ENCODE measurements around the gene CFAP119. TPM values are rescaled to one million over a fixed set of nuclear protein-coding genes. Genes with fewer than 3 reads are reported as not detected.

CFAP119 gene
- polyA plus RNA-seq, 1 donor (not counting 4 experiments of a cell fraction or from before 2014, with no cell fraction given) = 3.0 TPM

DNA sequence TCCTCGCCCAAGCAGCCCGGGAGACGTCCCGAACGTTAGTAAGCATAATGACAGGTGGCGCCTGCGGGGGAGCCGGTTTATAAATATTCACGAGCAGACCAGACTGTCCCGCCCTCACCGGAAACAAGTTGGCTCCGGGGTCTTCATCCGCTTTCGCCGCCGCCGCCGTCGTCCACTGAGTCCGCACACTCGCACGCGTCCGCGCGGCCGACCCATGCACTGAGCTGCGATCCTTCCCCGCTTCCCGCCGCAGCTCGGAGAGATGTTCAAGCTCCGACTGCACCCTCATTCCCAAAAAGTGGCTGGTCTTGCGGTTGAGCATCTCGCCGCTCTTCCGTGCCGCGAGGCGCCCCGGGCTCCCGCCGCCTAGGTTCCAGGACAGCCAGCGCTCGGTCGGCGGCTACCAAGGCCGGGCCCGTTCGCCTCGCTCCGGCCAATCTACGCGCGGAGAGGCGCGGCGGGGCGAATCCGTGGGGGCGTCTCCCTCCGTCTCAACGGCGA is 385 bp downstream of the CFAP119 start:
- Histone ChIP-seq H3K9ac (ENCODE audit: control insufficient read depth, extremely low read depth, insufficient read depth, low read length) (peak overlapping the region; percentile 84), H3K27ac (ENCODE audit: control insufficient read depth, insufficient read depth, low read length) (peak overlapping the region; percentile 73), H3K9me1 (ENCODE audit: control insufficient read depth, extremely low read depth, insufficient read depth, low read length) (no peaks in the 10 kb centered on the region), H3K79me2 (ENCODE audit: control insufficient read depth, insufficient read depth, low read length) (peaks cover 25% of the 10 kb centered on the region), H3K9me3 (ENCODE audit: control insufficient read depth, low read depth, low read length) (no peaks in the 10 kb centered on the region), H2AFZ (ENCODE audit: control insufficient read depth, low read length) (peak overlapping the region; percentile 70), H3K27me3 (ENCODE audit: control insufficient read depth, extremely low read depth, insufficient read depth, low read length) (no peaks in the 10 kb centered on the region), H3K4me2 (ENCODE audit: control insufficient read depth, extremely low read depth, insufficient read depth, low read depth, low read length) (peak overlapping the region; percentile 72), H3K4me3 (ENCODE audit: control insufficient read depth in 2 of 3, extremely low read depth in 1 of 3, insufficient read depth in 2 of 3, low read depth in 1 of 3, low read length in 3 of 3) (peak overlapping the region; percentile 75 to 89 (median 75)), H4K20me1 (ENCODE audit: control insufficient read depth, extremely low read depth, insufficient read depth, low read length) (no peaks in the 10 kb centered on the region), H3K4me1 (ENCODE audit: control insufficient read depth, extremely low read depth, insufficient read depth, low read length) (peaks cover 17% of the 10 kb centered on the region), H3K36me3 (ENCODE audit: control insufficient read depth in 2 of 2, extremely low read depth in 1 of 2, insufficient read depth in 2 of 2, low read length in 2 of 2) (peaks cover 31 to 33% of the 10 kb centered on the region in 2 experiments)
- FAIRE-seq (no peak), DNase-seq (ENCODE audit: low read depth, low spot score) (no peak)
- TF ChIP-seq EZH2 (IDR thresholded peaks at IDR 0.05; ENCODE audit: low read length) = no peak
- TF ChIP-seq, protein P1, sequence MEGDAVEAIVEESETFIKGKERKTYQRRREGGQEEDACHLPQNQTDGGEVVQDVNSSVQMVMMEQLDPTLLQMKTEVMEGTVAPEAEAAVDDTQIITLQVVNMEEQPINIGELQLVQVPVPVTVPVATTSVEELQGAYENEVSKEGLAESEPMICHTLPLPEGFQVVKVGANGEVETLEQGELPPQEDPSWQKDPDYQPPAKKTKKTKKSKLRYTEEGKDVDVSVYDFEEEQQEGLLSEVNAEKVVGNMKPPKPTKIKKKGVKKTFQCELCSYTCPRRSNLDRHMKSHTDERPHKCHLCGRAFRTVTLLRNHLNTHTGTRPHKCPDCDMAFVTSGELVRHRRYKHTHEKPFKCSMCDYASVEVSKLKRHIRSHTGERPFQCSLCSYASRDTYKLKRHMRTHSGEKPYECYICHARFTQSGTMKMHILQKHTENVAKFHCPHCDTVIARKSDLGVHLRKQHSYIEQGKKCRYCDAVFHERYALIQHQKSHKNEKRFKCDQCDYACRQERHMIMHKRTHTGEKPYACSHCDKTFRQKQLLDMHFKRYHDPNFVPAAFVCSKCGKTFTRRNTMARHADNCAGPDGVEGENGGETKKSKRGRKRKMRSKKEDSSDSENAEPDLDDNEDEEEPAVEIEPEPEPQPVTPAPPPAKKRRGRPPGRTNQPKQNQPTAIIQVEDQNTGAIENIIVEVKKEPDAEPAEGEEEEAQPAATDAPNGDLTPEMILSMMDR (optimal IDR thresholded peaks at IDR 0.05 in 1 of 3, IDR thresholded peaks at IDR 0.05 in 1 of 3, conservative IDR thresholded peaks at IDR 0.05 in 1 of 3; ENCODE audit: extremely low read depth in 1 of 3, insufficient read depth in 2 of 3, low read length in 3 of 3) = no peak
- dilution Hi-C loops (cut with MboI; ENCODE audit: extremely low pct_ligation_motif_present, low sequenced_read_pairs) = no loop called here

DNA sequence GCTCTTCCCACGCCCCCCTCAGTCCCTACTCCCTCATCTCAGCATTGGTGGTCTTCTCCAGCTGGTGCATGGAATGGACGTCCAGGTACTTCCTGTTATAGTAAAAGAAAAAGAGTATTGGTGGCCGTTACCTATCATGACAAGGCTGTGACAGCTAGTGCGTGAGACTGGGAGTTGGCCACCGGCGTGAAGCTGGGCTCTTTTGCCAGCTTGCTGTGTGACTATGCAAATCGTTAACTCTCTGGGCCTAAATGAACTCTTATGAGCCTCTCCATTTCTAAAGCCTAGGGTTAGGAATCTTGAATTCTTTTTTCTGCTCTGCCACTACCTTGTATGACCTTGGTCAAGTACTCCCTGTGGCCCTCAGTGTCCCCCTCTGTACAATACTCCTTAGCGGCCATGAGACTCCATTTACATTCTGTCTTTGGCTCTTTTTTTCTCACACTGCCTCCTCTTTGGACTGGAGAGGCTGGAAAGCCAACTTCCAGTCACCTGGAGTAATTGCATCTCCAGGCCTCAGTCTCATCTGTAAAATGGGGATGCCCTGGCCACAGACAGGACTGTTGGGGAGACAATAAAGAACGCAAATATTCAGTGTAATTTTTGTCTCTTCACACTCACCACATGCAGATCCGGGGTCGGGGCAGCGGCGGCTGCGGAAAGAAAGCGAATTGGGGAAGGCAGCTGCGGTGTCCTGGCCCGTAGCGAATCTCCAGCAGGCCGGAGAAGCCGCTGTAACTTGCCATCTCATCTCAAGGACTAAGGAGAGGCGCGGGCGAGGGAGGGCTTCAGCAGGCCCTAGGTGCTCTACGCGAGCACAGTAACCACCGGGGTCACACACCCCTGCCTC is 1.1 kb downstream of the CFAP119 start:
- Histone ChIP-seq H4K20me1 (ENCODE audit: control insufficient read depth, extremely low read depth, insufficient read depth, low read length) (no peaks in the 10 kb centered on the region), H3K4me3 (ENCODE audit: control insufficient read depth in 2 of 3, extremely low read depth in 1 of 3, insufficient read depth in 2 of 3, low read depth in 1 of 3, low read length in 3 of 3) (peak overlapping the region; percentile 75 to 89 (median 75)), H3K27ac (ENCODE audit: control insufficient read depth, insufficient read depth, low read length) (no peak overlapping the region), H3K9ac (ENCODE audit: control insufficient read depth, extremely low read depth, insufficient read depth, low read length) (peak overlapping the region; percentile 84), H3K79me2 (ENCODE audit: control insufficient read depth, insufficient read depth, low read length) (peaks cover 25% of the 10 kb centered on the region), H3K9me1 (ENCODE audit: control insufficient read depth, extremely low read depth, insufficient read depth, low read length) (no peaks in the 10 kb centered on the region), H3K36me3 (ENCODE audit: control insufficient read depth in 2 of 2, extremely low read depth in 1 of 2, insufficient read depth in 2 of 2, low read length in 2 of 2) (peaks cover 28 to 29% of the 10 kb centered on the region in 2 experiments), H3K4me2 (ENCODE audit: control insufficient read depth, extremely low read depth, insufficient read depth, low read depth, low read length) (peak overlapping the region; percentile 72), H3K9me3 (ENCODE audit: control insufficient read depth, low read depth, low read length) (no peaks in the 10 kb centered on the region), H3K27me3 (ENCODE audit: control insufficient read depth, extremely low read depth, insufficient read depth, low read length) (no peaks in the 10 kb centered on the region), H3K4me1 (ENCODE audit: control insufficient read depth, extremely low read depth, insufficient read depth, low read length) (peaks cover 17% of the 10 kb centered on the region), H2AFZ (ENCODE audit: control insufficient read depth, low read length) (peak overlapping the region; percentile 70)
- no peak for DNase-seq (ENCODE audit: low read depth, low spot score)
- dilution Hi-C loops (cut with MboI; ENCODE audit: extremely low pct_ligation_motif_present, low sequenced_read_pairs) = no loop called here
- TF ChIP-seq EZH2 (IDR thresholded peaks at IDR 0.05; ENCODE audit: low read length) = no peak
- TF ChIP-seq, protein P1 (optimal IDR thresholded peaks at IDR 0.05 in 1 of 3, IDR thresholded peaks at IDR 0.05 in 1 of 3, conservative IDR thresholded peaks at IDR 0.05 in 1 of 3; ENCODE audit: extremely low read depth in 1 of 3, insufficient read depth in 2 of 3, low read length in 3 of 3) = no peak
- no peak for FAIRE-seq
